Measurements from ENCODE around the gene SERPINB6.
A peak's percentile ranks its signal among the peaks of the same experiment; 100 is the strongest.

SERPINB6 gene

DNA sequence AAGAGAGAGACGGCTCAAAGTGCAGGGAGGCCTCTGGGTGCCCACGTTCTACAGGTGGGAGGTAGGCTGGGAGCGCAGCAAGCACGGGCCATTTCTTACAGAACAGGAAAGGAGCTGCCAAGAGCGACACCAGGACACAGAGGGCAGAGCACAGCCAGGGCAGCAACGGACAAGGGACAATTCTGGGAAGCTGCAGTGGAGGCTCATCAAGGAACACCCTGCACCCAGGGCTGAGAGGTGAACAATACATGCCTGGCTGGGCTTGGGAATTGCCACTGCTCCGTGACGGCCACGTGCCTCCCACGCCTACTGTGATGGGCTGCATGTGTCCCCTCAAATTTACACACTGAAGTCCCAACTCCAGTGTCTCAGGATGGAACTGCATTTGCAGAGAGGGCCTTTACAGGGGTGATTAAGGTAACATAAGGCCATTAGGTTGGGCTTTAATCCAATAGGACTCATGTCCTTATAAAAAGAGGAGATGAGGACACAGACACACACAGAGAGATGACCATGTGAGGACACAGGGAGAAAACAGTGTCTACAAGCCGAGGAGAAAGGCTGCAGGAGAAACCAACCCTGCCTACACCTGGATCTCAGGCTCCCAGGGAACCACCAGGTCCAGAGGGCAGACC is 13.6 kb downstream of the SERPINB6 start:
- CTCF ChIA-PET = interaction anchor here (0.6 to 4.2 kb wide), 10 partner anchors 8 to 216 kb away, joined by 3 to 20 read pairs (median 3); no protein-coding TSS in a partner anchor

DNA sequence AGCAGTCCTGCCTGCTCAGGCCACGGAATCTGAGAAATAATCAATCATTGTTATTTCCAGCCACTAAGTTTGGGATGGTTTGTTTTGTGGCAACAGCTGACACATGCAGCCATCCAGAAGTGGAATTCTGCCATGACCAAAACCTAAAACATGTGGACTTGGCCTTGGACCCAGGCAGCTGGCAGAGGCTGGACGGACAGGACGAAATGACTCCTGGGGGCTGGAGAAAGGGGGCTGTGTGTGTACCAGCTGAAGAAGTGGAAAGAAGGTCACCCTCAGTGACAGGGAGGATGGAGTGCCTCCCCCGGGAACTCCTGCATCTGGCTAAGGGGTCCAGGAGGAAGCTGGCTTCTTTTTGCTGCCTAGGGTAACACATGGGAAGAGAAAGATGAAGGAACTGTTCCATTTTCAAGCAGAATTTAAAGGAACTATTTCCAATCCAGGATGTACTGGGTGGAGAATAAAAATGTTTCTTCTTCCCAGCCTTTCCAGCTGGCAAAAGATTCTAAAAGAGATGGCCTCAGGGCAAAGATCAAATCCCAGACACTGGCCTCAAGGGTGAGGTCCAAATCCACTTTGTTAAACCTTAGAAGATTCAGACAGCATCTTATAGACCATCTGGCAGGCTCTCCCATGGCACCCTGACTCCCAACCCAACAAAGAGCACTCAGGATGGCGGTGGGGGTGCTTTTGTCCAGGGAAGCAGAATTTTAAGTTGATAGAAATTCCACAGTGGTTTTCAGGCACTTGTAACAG is 14.3 kb downstream of the SERPINB6 start:
- H3K36me3 ChIP-seq (ENCODE audit: control insufficient read depth in 4 of 4, insufficient read depth in 4 of 4, low read length in 3 of 4) = peaks cover 2 to 40% (median 27%) of the 10 kb centered on the region in 4 experiments
- no peaks in the 10 kb centered on the region for H3K27me3 ChIP-seq (replicated peaks in 2 of 5; ENCODE audit: control insufficient read depth in 4 of 5, insufficient read depth in 5 of 5, low read length in 4 of 5)
- ChIA-PET CTCF (interaction anchor here (0.7 to 4.2 kb wide), 7 partner anchors 9 to 1357 kb away, joined by 3 to 20 read pairs (median 3); no protein-coding TSS in a partner anchor), POLR2A (interaction anchor here (0.6 kb wide), 1 partner anchor 69 kb away, joined by 3 read pairs; no protein-coding TSS in a partner anchor)
- peaks cover 0 to 53% (median 21%) of the 10 kb centered on the region in 4 experiments for H3K4me1 ChIP-seq (ENCODE audit: control extremely low read depth in 1 of 4, control insufficient read depth in 4 of 4, insufficient read depth in 4 of 4, low read length in 3 of 4)
- no peak overlapping the region for H3K27ac ChIP-seq (ENCODE audit: insufficient read depth in 1 of 2, low read depth in 1 of 2, low read length in 2 of 2, poor library complexity in 1 of 2, severe bottlenecking in 2 of 2)
- DNase-seq = no peak
- no peak overlapping the region for H3K4me3 ChIP-seq (ENCODE audit: control insufficient read depth in 1 of 7, extremely low read depth in 1 of 7, insufficient read depth in 4 of 7, low read depth in 2 of 7, low read length in 6 of 7)
- WGBS (ENCODE audit: insufficient coverage) = 95% methylated on average over 4 of the region's 5 CpGs
- H3K9me3 ChIP-seq (ENCODE audit: control extremely low read depth in 1 of 5, control insufficient read depth in 4 of 5, insufficient read depth in 2 of 5, low read depth in 1 of 5, low read length in 4 of 5) = no peaks in the 10 kb centered on the region

More for the DNA sequence above, 13.6 kb downstream of the SERPINB6 start:
- DNase-seq = no peak
- Histone ChIP-seq H3K4me3 (ENCODE audit: control insufficient read depth in 1 of 7, extremely low read depth in 1 of 7, insufficient read depth in 4 of 7, low read depth in 2 of 7, low read length in 6 of 7) (peak overlapping the region in 2 of 7 experiments; percentile 9 to 43), H3K36me3 (ENCODE audit: control insufficient read depth in 4 of 4, insufficient read depth in 4 of 4, low read length in 3 of 4) (peaks cover 2 to 40% (median 24%) of the 10 kb centered on the region in 4 experiments), H3K4me1 (ENCODE audit: control extremely low read depth in 1 of 4, control insufficient read depth in 4 of 4, insufficient read depth in 4 of 4, low read length in 3 of 4) (peaks cover 0 to 54% (median 28%) of the 10 kb centered on the region in 4 experiments), H3K27ac (ENCODE audit: insufficient read depth in 1 of 2, low read depth in 1 of 2, low read length in 2 of 2, poor library complexity in 1 of 2, severe bottlenecking in 2 of 2) (peak overlapping the region; percentile 13 to 73), H3K27me3 (replicated peaks in 2 of 5; ENCODE audit: control insufficient read depth in 4 of 5, insufficient read depth in 5 of 5, low read length in 4 of 5) (no peaks in the 10 kb centered on the region), H3K9me3 (ENCODE audit: control extremely low read depth in 1 of 5, control insufficient read depth in 4 of 5, insufficient read depth in 2 of 5, low read depth in 1 of 5, low read length in 4 of 5) (no peaks in the 10 kb centered on the region)
- POLR2A ChIA-PET = no interaction called here
- 86% methylated on average over 11 of the region's 11 CpGs for WGBS (ENCODE audit: insufficient coverage)

- WGBS (ENCODE audit: insufficient coverage) = 99% methylated on average over 9 of the region's 12 CpGs
- DNase-seq = no peak
- POLR2A ChIA-PET = interaction anchor here (0.9 to 2.4 kb wide), 2 partner anchors 10 to 36 kb away, joined by 3 to 12 read pairs; no protein-coding TSS in a partner anchor
Measured at GRCh38 chr6:2953098-2953497, 18.3 kb downstream of the SERPINB6 start.

DNA sequence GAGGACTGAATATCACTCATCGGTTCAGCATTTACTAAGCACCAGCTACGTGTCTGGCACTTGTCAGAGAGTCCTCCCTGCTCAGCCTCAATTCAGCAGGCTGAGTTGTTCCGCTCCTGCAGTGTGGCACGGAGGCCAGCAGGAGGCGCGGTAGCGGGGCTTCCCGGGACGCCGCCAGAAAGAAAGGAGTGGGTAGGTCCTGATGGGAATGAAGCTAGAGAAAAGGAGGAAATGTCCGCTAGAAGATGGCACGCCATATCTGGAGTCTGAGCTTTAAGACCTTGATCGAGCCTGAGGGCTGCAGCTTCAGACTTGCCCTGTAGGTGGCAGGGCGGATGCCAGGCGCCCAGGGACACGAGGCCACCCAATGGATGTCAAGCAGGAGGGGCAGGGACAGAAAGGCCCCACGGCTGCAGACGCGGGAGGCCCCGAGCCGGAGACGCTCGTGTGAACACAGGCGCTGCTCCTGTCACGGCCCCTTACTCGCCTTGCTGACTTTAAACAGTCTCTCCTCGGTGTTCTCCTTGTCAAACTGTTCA is 18.7 kb downstream of the SERPINB6 start:
- peak; percentile 81 to 82 (median 82) for DNase-seq
- H3K4me3 ChIP-seq (ENCODE audit: control insufficient read depth in 1 of 7, extremely low read depth in 1 of 7, insufficient read depth in 4 of 7, low read depth in 2 of 7, low read length in 6 of 7) = no peak overlapping the region
- 78% methylated on average over 27 of the region's 27 CpGs for WGBS (ENCODE audit: insufficient coverage)
- no peaks in the 10 kb centered on the region for H3K9me3 ChIP-seq (ENCODE audit: control extremely low read depth in 1 of 5, control insufficient read depth in 4 of 5, insufficient read depth in 2 of 5, low read depth in 1 of 5, low read length in 4 of 5)
- CTCF ChIA-PET = interaction anchor here (0.7 to 14.0 kb wide), 27 partner anchors 8 to 214 kb away, joined by 3 to 129 read pairs (median 3); partner anchors contain the start of gene SERPINB1
- peaks cover 2 to 68% (median 41%) of the 10 kb centered on the region in 4 experiments for H3K36me3 ChIP-seq (ENCODE audit: control insufficient read depth in 4 of 4, insufficient read depth in 4 of 4, low read length in 3 of 4)
- H3K27ac ChIP-seq (ENCODE audit: insufficient read depth in 1 of 2, low read depth in 1 of 2, low read length in 2 of 2, poor library complexity in 1 of 2, severe bottlenecking in 2 of 2) = no peak overlapping the region
- no peaks in the 10 kb centered on the region for H3K27me3 ChIP-seq (replicated peaks in 2 of 5; ENCODE audit: control insufficient read depth in 4 of 5, insufficient read depth in 5 of 5, low read length in 4 of 5)
- POLR2A ChIA-PET = interaction anchor here (0.9 to 2.4 kb wide), 4 partner anchors 10 to 111 kb away, joined by 3 to 12 read pairs (median 3); no protein-coding TSS in a partner anchor
- peaks cover 0 to 20% (median 10%) of the 10 kb centered on the region in 4 experiments for H3K4me1 ChIP-seq (ENCODE audit: control extremely low read depth in 1 of 4, control insufficient read depth in 4 of 4, insufficient read depth in 4 of 4, low read length in 3 of 4)

More at GRCh38 chr6:2953098-2953497, 18.3 kb downstream of the SERPINB6 start:
- CTCF ChIA-PET = interaction anchor here (0.8 to 14.0 kb wide), 22 partner anchors 10 to 214 kb away, joined by 3 to 129 read pairs (median 4); partner anchors contain the start of gene SERPINB1
- Histone ChIP-seq H3K36me3 (ENCODE audit: control insufficient read depth in 4 of 4, insufficient read depth in 4 of 4, low read length in 3 of 4) (peaks cover 2 to 67% (median 37%) of the 10 kb centered on the region in 4 experiments), H3K27ac (ENCODE audit: insufficient read depth in 1 of 2, low read depth in 1 of 2, low read length in 2 of 2, poor library complexity in 1 of 2, severe bottlenecking in 2 of 2) (no peak overlapping the region), H3K27me3 (replicated peaks in 2 of 5; ENCODE audit: control insufficient read depth in 4 of 5, insufficient read depth in 5 of 5, low read length in 4 of 5) (no peaks in the 10 kb centered on the region), H3K4me1 (ENCODE audit: control extremely low read depth in 1 of 4, control insufficient read depth in 4 of 4, insufficient read depth in 4 of 4, low read length in 3 of 4) (peaks cover 0 to 24% (median 14%) of the 10 kb centered on the region in 4 experiments), H3K4me3 (ENCODE audit: control insufficient read depth in 1 of 7, extremely low read depth in 1 of 7, insufficient read depth in 4 of 7, low read depth in 2 of 7, low read length in 6 of 7) (no peak overlapping the region), H3K9me3 (ENCODE audit: control extremely low read depth in 1 of 5, control insufficient read depth in 4 of 5, insufficient read depth in 2 of 5, low read depth in 1 of 5, low read length in 4 of 5) (no peaks in the 10 kb centered on the region)

- H3K27ac ChIP-seq (ENCODE audit: insufficient read depth in 1 of 2, low read depth in 1 of 2, low read length in 2 of 2, poor library complexity in 1 of 2, severe bottlenecking in 2 of 2) = peak overlapping the region in 1 of 2 experiments; percentile 46
- H3K27me3 ChIP-seq (replicated peaks in 2 of 5; ENCODE audit: control insufficient read depth in 4 of 5, insufficient read depth in 5 of 5, low read length in 4 of 5) = no peaks in the 10 kb centered on the region
- DNase-seq = peak; percentile 65 to 92 (median 91)
- H3K4me3 ChIP-seq (ENCODE audit: control insufficient read depth in 1 of 7, extremely low read depth in 1 of 7, insufficient read depth in 4 of 7, low read depth in 2 of 7, low read length in 6 of 7) = peak overlapping the region in 1 of 7 experiments; percentile 12
- H3K36me3 ChIP-seq (ENCODE audit: control insufficient read depth in 4 of 4, insufficient read depth in 4 of 4, low read length in 3 of 4) = peaks cover 2 to 70% (median 46%) of the 10 kb centered on the region in 4 experiments
- ChIA-PET POLR2A (interaction anchor here (0.6 to 2.4 kb wide), 4 partner anchors 10 to 112 kb away, joined by 3 to 12 read pairs (median 3); no protein-coding TSS in a partner anchor), CTCF (interaction anchor here (0.7 to 14.0 kb wide), 25 partner anchors 9 to 213 kb away, joined by 3 to 129 read pairs (median 4); partner anchors contain the start of gene SERPINB1)
- 16% methylated on average over 5 of the region's 8 CpGs for WGBS (ENCODE audit: insufficient coverage)
- H3K9me3 ChIP-seq (ENCODE audit: control extremely low read depth in 1 of 5, control insufficient read depth in 4 of 5, insufficient read depth in 2 of 5, low read depth in 1 of 5, low read length in 4 of 5) = no peaks in the 10 kb centered on the region
- H3K4me1 ChIP-seq (ENCODE audit: control extremely low read depth in 1 of 4, control insufficient read depth in 4 of 4, insufficient read depth in 4 of 4, low read length in 3 of 4) = peaks cover 0 to 16% (median 9%) of the 10 kb centered on the region in 4 experiments
Measured at GRCh38 chr6:2951728-2952127, 19.6 kb downstream of the SERPINB6 start.

- Histone ChIP-seq H3K36me3 (ENCODE audit: control insufficient read depth in 4 of 4, insufficient read depth in 4 of 4, low read length in 3 of 4) (peaks cover 2 to 65% (median 43%) of the 10 kb centered on the region in 4 experiments), H3K4me1 (ENCODE audit: control extremely low read depth in 1 of 4, control insufficient read depth in 4 of 4, insufficient read depth in 4 of 4, low read length in 3 of 4) (peaks cover 0 to 16% (median 9%) of the 10 kb centered on the region in 4 experiments), H3K27ac (ENCODE audit: insufficient read depth in 1 of 2, low read depth in 1 of 2, low read length in 2 of 2, poor library complexity in 1 of 2, severe bottlenecking in 2 of 2) (no peak overlapping the region), H3K27me3 (replicated peaks in 2 of 5; ENCODE audit: control insufficient read depth in 4 of 5, insufficient read depth in 5 of 5, low read length in 4 of 5) (no peaks in the 10 kb centered on the region), H3K9me3 (ENCODE audit: control extremely low read depth in 1 of 5, control insufficient read depth in 4 of 5, insufficient read depth in 2 of 5, low read depth in 1 of 5, low read length in 4 of 5) (no peaks in the 10 kb centered on the region), H3K4me3 (ENCODE audit: control insufficient read depth in 1 of 7, extremely low read depth in 1 of 7, insufficient read depth in 4 of 7, low read depth in 2 of 7, low read length in 6 of 7) (no peak overlapping the region)
- ChIA-PET POLR2A (no interaction called here), CTCF (interaction anchor here (1.4 to 14.0 kb wide), 6 partner anchors 9 to 38 kb away, joined by 5 to 129 read pairs (median 23); no protein-coding TSS in a partner anchor)
- DNase-seq = no peak
- 91% methylated on average over 11 of the region's 12 CpGs for WGBS (ENCODE audit: insufficient coverage)
Measured at GRCh38 chr6:2950713-2951112, 20.7 kb downstream of the SERPINB6 start.

Measured in common myeloid progenitor, CD34-positive (primary cell).